H9 (cell line): Measurements from ENCODE around the gene SETD1A. TPM values are rescaled to one million over a fixed set of nuclear protein-coding genes. Genes with fewer than 3 reads are reported as not detected.

Source experiments
- DNase-seq: peaks from one replicate; pipeline ENCODE4 v3.0.0-alpha.2; 2017
- H2AFZ ChIP-seq: one replicate; pipeline ENCODE4 v1.6.1; 2013; ENCODE audit warnings: mild to moderate bottlenecking, low read length, control low read depth, moderate library complexity
- H2AK5ac ChIP-seq: 2 replicates; pipeline ENCODE4 v1.6.1; 2013; ENCODE audit warnings: low read length, control low read depth, mixed read lengths; ENCODE audit not compliant: insufficient read length
- H2BK120ac ChIP-seq: one replicate; pipeline ENCODE4 v1.6.1; 2013; ENCODE audit warnings: low read depth, mild to moderate bottlenecking, low read length, control low read depth, inconsistent platforms; ENCODE audit not compliant: poor library complexity, severe bottlenecking
- H2BK12ac ChIP-seq: 2 replicates; pipeline ENCODE4 v1.6.1; 2013; ENCODE audit warnings: low read length, control low read depth, mixed read lengths, low read depth; ENCODE audit not compliant: insufficient read length
- H2BK15ac ChIP-seq: 2 replicates; pipeline ENCODE4 v1.6.1; 2013; ENCODE audit warnings: low read depth, low read length, control low read depth
- H2BK20ac ChIP-seq: one replicate; pipeline ENCODE4 v1.6.1; 2013; ENCODE audit warnings: low read depth, mild to moderate bottlenecking, low read length, control low read depth, inconsistent platforms; ENCODE audit not compliant: poor library complexity, severe bottlenecking
- H2BK5ac ChIP-seq: 2 replicates; pipeline ENCODE4 v1.6.1; 2013; ENCODE audit warnings: low read length, control low read depth, mixed read lengths; ENCODE audit not compliant: insufficient read length
- H3K14ac ChIP-seq: 2 replicates; pipeline ENCODE4 v1.6.1; 2013; ENCODE audit warnings: low read length, control low read depth; ENCODE audit not compliant: insufficient read depth
- H3K18ac ChIP-seq: 2 replicates; pipeline ENCODE4 v1.6.1; 2013; ENCODE audit warnings: low read depth, mild to moderate bottlenecking, mixed read lengths, low read length, control low read depth; ENCODE audit not compliant: insufficient read length
- H3K23ac ChIP-seq: 2 replicates; pipeline ENCODE4 v1.6.1; 2013; ENCODE audit warnings: low read length, control low read depth, mixed read lengths, low read depth; ENCODE audit not compliant: insufficient read length
- H3K23me2 ChIP-seq: 2 replicates; pipeline ENCODE4 v1.6.1; 2013; ENCODE audit warnings: low read depth, mild to moderate bottlenecking, mixed read lengths, low read length, control low read depth; ENCODE audit not compliant: insufficient read length, poor library complexity, severe bottlenecking
- H3K27ac ChIP-seq: 2 replicates; pipeline ENCODE4 v1.5.1; 2013; ENCODE audit warnings: low read length, control low read depth, mixed read lengths, low read depth; ENCODE audit not compliant: insufficient read length
- H3K27me3 ChIP-seq: 2 replicates; pipeline ENCODE4 v1.6.1; 2013; ENCODE audit warnings: low read length, control low read depth, inconsistent platforms; ENCODE audit not compliant: insufficient read depth
- H3K4ac ChIP-seq: 2 replicates; pipeline ENCODE4 v1.6.1; 2013; ENCODE audit warnings: low read depth, mild to moderate bottlenecking, control low read depth, inconsistent platforms, low read length, moderate library complexity
- H3K4me1 ChIP-seq: 2 replicates; pipeline ENCODE4 v1.6.1; 2013; ENCODE audit warnings: low read length, control low read depth, inconsistent platforms; ENCODE audit not compliant: insufficient read depth
- H3K4me2 ChIP-seq: 2 replicates; pipeline ENCODE4 v1.6.1; 2013; ENCODE audit warnings: low read length, control low read depth, mixed read lengths; ENCODE audit not compliant: insufficient read length, insufficient read depth
- H3K56ac ChIP-seq: 2 replicates; pipeline ENCODE4 v1.6.1; 2013; ENCODE audit warnings: low read depth, mild to moderate bottlenecking, mixed read lengths, low read length, control low read depth; ENCODE audit not compliant: insufficient read length
- H3K79me1 ChIP-seq: 2 replicates; pipeline ENCODE4 v1.6.1; 2013; ENCODE audit warnings: low read depth, mild to moderate bottlenecking, moderate library complexity, low read length, control low read depth, inconsistent platforms; ENCODE audit not compliant: insufficient read depth, poor library complexity, severe bottlenecking
- H3K79me2 ChIP-seq: 2 replicates; pipeline ENCODE4 v1.6.1; 2013; ENCODE audit warnings: low read length, control low read depth, inconsistent platforms; ENCODE audit not compliant: insufficient read depth
- H3K9ac ChIP-seq: 2 replicates; pipeline ENCODE4 v1.6.1; 2013; ENCODE audit warnings: low read length, control low read depth, mixed read lengths; ENCODE audit not compliant: insufficient read length; ENCODE audit errors: extremely low read depth
- H3K9me3 ChIP-seq: one replicate; pipeline ENCODE4 v1.6.1; 2013; ENCODE audit warnings: low read depth, low read length, inconsistent platforms; ENCODE audit not compliant: control insufficient read depth
- H3T11ph ChIP-seq: one replicate; pipeline ENCODE4 v1.6.1; 2013; ENCODE audit warnings: mild to moderate bottlenecking, low read length, control low read depth, inconsistent platforms
- H4K20me1 ChIP-seq: one replicate; pipeline ENCODE4 v1.6.1; 2013; ENCODE audit not compliant: control insufficient read depth, insufficient read length, insufficient read depth
- H4K5ac ChIP-seq: 2 replicates; pipeline ENCODE4 v1.6.1; 2013; ENCODE audit warnings: low read depth, mild to moderate bottlenecking, mixed read lengths, low read length, control low read depth; ENCODE audit not compliant: insufficient read length
- H4K8ac ChIP-seq: replicated peaks from 2 replicates; pipeline ENCODE4 v1.6.1; 2013; ENCODE audit warnings: low read length, control low read depth, mixed read lengths, low read depth; ENCODE audit not compliant: insufficient read length
- H4K91ac ChIP-seq: 2 replicates; pipeline ENCODE4 v1.6.1; 2013; ENCODE audit warnings: low read depth, mild to moderate bottlenecking, moderate library complexity, mixed read lengths, low read length, control low read depth; ENCODE audit not compliant: insufficient read length
- H3K27ac Mint-ChIP-seq, 3 experiments: 2 replicates in 2 of 3; 3 replicates in 1 of 3; pipeline ENCODE4 v1.8.0; 2020 to 2021; ENCODE audit warnings: mixed read lengths in 3 of 3, mild to moderate bottlenecking in 1 of 3, moderate library complexity in 1 of 3
- H3K27me3 Mint-ChIP-seq: 2 replicates; pipeline ENCODE4 v1.8.0; 2021; ENCODE audit warnings: low read depth, mild to moderate bottlenecking, moderate library complexity, mixed read lengths
- H3K36me3 Mint-ChIP-seq, 3 experiments: 2 replicates in 2 of 3; 3 replicates in 1 of 3; pipeline ENCODE4 v1.8.0; 2020 to 2021; ENCODE audit warnings: low read depth in 3 of 3, mixed read lengths in 3 of 3; ENCODE audit not compliant: insufficient read depth in 1 of 3
- H3K4me1 Mint-ChIP-seq, 2 experiments: 2 replicates each; pipeline ENCODE4 v1.8.0; 2020; ENCODE audit warnings: mixed read lengths in 2 of 2
- H3K4me3 Mint-ChIP-seq, 2 experiments: 2 replicates in 1 of 2; 3 replicates in 1 of 2; pipeline ENCODE4 v1.8.0; 2020 to 2021; ENCODE audit warnings: mild to moderate bottlenecking in 2 of 2, mixed read lengths in 2 of 2, moderate library complexity in 1 of 2
- H3K9me3 Mint-ChIP-seq, 2 experiments: 2 replicates in 1 of 2; 3 replicates in 1 of 2; pipeline ENCODE4 v1.8.0; 2020; ENCODE audit warnings: mild to moderate bottlenecking in 2 of 2, mixed read lengths in 2 of 2, moderate library complexity in 1 of 2
- WGBS: extraction: QIAGEN DNeasy Blood & Tissue Kit; methylation state at CpG from one replicate; pipeline ENCODE4 v1.1.7; 2013; ENCODE audit warnings: missing lambda C conversion rate, low lambda C conversion rate, mixed read lengths; ENCODE audit not compliant: insufficient read length; ENCODE audit errors: extremely low coverage; 5-methylcytosine and 5-hydroxymethylcytosine counted together
- total RNA-seq: library from RNA; stranded (reverse); gene quantifications from 2 replicates; pipeline ENCODE4 v1.2.1, GENCODE V29; 2021
- TF ChIP-seq, protein P1 (sequence below): fragments of 200-600 bp; sonication (generic); conservative IDR thresholded peaks from 3 replicates; pipeline ENCODE4 v1.8.0; 2021; ENCODE audit warnings: antibody characterized with exemption, mild to moderate bottlenecking

Gene SETD1A
- total RNA-seq, 1 experiment from 2014 or later: 36.9 TPM

- Histone ChIP-seq H3K56ac (no peak overlapping the region), H2BK12ac (no peak overlapping the region), H4K91ac (no peak overlapping the region), H4K8ac (no peak overlapping the region), H2BK5ac (no peak overlapping the region), H3K79me1 (no peaks in the 10 kb centered on the region), H2BK15ac (no peak overlapping the region), H3K18ac (no peak overlapping the region), H3K4ac (no peak overlapping the region), H3K9ac (no peak overlapping the region), H3K27ac (no peak overlapping the region), H3K4me2 (no peak overlapping the region), H2AFZ (no peak overlapping the region), H3K14ac (no peak overlapping the region), H4K20me1 (peaks cover 2% of the 10 kb centered on the region), H3K9me3 (no peaks in the 10 kb centered on the region), H3T11ph (no peak overlapping the region), H3K27me3 (no peaks in the 10 kb centered on the region), H3K23me2 (no peaks in the 10 kb centered on the region), H2AK5ac (no peak overlapping the region), H2BK20ac (no peak overlapping the region), H2BK120ac (no peak overlapping the region), H3K79me2 (no peaks in the 10 kb centered on the region), H4K5ac (no peak overlapping the region), H3K4me1 (no peaks in the 10 kb centered on the region), H3K23ac (no peak overlapping the region)
- Mint-ChIP-seq H3K9me3 (no peaks in the 10 kb centered on the region), H3K27me3 (no peaks in the 10 kb centered on the region), H3K27ac (peak overlapping the region in 1 of 3 experiments; percentile 63; a peak in 1 of 7 replicates), H3K4me1 (peaks cover 12 to 22% of the 10 kb centered on the region in 2 experiments), H3K36me3 (no peaks in the 10 kb centered on the region), H3K4me3 (no peak overlapping the region)
- no peak for DNase-seq
- TF ChIP-seq, protein P1, sequence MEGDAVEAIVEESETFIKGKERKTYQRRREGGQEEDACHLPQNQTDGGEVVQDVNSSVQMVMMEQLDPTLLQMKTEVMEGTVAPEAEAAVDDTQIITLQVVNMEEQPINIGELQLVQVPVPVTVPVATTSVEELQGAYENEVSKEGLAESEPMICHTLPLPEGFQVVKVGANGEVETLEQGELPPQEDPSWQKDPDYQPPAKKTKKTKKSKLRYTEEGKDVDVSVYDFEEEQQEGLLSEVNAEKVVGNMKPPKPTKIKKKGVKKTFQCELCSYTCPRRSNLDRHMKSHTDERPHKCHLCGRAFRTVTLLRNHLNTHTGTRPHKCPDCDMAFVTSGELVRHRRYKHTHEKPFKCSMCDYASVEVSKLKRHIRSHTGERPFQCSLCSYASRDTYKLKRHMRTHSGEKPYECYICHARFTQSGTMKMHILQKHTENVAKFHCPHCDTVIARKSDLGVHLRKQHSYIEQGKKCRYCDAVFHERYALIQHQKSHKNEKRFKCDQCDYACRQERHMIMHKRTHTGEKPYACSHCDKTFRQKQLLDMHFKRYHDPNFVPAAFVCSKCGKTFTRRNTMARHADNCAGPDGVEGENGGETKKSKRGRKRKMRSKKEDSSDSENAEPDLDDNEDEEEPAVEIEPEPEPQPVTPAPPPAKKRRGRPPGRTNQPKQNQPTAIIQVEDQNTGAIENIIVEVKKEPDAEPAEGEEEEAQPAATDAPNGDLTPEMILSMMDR: no peak
- WGBS: no CpG with 5 or more reads among the region's 3 CpGs
Observed at GRCh38 chr16:30914830-30915229, 42.7 kb upstream of the SETD1A start.
